IPS-NIHi11 (cell line): Measurements from ENCODE around the gene THAP7.

Experiments
- DNase-seq: peaks from one replicate; pipeline ENCODE4 v3.0.0; 2012; ENCODE audit warnings: mixed read lengths, low spot score

THAP7 gene

DNA sequence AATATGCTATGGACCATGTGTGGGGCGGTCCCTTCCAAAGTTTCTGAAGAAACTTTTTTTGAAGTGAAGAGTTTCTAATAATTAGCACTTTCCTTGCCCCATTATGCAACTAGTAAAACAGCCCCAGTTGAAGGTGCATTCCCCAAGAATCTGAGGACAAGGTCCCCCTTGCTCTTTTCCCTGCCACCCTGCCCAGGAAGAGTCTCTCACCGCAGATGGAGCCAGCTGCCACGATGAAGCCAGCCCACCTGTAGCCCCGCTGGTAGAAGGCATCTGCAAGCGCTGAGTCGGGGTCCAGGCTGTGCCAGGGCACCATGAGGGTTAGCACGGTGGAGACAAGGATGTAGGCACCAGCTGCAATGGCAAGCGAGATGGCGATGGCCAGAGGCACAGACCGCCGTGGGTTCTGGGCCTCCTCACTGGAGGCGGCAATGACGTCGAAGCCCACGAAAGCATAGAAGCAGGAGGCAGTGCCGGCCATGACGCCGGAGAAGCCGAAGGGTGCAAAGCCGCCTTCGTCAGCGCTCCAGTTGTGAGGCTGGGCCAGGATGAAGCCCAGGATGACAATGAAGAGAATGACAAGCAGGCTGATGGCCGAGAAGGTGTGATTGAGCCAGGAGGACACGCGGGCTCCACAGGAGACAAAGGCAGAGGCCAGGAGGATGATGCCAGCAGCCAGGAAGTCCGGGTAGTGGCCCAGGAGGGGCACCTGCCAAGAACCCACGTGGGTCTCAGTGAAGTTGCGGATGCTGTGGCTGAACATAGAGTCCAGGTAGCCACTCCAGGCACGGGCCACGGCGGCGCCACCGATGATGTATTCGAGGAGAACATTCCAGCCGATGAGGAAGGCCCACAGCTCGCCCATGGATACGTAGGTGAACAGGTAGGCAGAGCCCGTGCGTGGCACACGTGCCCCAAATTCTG is 29.0 kb upstream of the THAP7 start:
- DNase-seq, result no peak

DNA sequence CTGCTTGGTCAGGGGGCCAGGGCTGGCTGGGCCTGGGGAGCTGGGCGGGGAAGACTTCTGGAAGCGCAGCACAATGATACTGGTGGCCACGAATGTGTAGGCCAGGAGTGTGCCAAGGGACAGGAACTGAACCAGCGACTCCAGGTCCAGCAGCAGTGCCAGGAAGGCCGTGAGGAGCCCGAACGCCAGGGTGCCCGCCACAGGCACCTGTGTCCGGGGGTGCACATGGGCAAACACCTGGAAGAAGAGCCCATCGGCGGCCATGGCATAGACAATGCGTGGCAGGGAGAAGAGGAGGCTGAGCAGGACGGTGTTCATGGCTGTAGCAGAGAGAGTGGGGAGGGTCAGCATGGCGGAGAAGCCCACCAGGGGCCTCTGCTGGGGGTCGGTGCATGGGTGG is 28.1 kb upstream of the THAP7 start:
- DNase-seq, result no peak

DNA sequence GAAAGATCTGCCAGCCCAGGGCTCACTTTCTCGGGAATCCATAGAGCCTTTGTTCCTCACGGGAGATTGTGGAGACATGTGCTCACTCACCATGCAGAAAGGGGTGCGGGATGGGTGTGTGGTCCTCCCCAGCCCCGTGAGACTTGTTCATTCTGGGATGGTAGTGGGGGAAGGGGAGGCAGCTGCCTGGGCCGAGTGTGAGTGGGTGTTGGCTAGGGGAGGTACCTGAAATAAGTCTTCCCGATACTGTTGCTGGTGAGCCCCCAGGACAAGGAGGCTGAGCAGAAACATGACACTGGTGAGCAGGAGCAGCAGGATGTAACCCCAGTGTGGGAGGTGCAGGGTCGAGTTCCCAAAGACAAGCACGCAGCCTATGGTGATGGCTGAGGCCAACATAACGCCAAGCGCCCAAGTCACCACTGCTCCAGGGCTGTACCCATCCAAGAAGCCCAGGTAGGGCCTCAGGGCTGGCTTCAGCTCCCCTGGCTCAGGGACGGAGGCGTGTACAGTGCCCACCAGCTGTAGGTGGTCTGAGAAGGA is 27.6 kb upstream of the THAP7 start:
- no peak for DNase-seq

DNA sequence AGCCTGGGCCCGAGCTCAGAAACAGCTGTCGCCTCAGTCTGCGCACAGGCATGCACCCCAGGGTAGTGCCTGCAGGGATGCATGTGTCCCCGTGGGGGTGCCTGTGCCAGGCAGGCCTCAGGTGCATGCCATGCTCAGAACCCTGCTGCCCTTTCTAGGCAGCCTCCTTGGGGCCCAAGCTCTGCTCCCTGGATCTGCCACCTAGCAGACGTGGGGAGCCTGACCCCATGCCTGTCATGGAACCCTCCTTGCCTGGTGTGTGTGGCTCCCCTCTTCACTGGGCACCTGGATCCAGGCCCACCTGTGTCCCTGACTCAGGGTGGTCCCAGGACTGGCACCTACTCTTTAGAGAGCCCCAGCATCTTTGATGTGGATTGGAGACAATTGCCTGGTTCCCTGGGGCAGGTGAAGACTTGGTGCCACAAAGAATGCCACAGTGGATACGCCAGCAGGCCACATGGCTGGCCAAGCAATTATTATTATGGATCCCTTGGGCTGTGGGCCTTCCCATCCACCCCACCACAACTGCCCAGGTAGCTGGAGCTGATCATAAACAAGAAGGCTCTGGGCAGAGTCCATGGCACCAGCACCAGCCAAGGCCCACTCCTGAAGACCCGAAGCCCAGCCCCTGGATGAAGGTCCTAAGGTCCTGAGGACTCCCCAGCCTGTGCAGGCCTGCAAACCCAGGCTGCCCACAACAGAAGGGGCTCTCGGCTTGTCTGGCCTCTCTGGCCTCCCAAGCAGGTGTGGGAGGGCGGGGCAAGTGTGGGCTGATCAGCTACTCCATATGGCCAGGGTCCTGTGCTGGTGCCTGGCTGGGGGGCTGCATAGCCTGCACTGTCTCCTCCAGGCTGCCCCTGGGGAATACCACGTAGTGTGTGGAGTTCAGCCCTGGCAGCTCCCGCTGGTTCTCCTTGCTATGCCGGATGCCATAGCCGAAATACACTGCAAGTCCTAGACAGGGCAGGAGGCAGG is 26.6 kb upstream of the THAP7 start:
- no peak for DNase-seq

DNA sequence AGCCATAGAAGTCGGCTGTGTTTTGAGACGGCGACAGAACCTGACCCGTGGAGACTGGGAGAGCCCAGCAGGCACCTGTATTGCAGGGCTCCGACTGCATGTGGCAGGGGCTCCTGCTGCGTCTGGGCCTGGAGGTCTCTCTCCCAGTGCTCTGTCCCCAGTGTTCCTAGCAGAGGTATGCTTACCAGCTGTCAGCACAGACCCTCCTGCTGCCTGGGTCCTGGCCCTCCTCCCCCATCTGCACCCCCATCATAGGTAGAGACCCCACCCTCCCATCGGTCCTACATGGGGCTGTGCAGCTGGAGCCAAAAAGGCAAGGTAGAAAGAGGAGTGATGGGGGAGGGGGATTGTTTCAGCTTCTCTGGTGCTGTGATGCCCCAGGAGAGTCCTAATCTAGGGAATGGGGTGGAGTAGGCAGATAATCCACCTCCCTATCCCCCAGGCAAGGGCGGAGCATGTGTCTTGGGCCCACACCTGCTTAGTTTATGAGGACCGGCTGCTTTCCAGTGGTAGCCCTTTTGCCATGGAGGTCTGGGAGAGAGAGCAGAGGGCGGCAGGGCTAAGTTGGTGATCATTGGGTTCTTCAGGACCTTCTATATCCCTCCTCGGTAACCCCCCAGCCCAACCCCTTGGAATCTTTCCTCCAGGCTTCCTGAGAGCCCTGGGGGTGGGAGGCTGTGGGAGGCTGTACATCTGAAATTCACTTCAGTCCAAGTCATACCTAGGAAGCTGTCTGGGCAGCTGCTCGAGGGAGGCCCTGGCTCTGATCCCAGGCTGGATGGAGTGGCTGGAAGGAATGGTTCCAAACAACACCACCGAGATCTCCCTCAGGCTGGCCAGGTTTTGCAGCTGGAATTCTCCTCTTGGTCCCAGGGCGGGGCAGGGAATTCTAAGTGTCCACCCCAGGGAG is 25.1 kb upstream of the THAP7 start:
- DNase-seq, result no peak

DNA sequence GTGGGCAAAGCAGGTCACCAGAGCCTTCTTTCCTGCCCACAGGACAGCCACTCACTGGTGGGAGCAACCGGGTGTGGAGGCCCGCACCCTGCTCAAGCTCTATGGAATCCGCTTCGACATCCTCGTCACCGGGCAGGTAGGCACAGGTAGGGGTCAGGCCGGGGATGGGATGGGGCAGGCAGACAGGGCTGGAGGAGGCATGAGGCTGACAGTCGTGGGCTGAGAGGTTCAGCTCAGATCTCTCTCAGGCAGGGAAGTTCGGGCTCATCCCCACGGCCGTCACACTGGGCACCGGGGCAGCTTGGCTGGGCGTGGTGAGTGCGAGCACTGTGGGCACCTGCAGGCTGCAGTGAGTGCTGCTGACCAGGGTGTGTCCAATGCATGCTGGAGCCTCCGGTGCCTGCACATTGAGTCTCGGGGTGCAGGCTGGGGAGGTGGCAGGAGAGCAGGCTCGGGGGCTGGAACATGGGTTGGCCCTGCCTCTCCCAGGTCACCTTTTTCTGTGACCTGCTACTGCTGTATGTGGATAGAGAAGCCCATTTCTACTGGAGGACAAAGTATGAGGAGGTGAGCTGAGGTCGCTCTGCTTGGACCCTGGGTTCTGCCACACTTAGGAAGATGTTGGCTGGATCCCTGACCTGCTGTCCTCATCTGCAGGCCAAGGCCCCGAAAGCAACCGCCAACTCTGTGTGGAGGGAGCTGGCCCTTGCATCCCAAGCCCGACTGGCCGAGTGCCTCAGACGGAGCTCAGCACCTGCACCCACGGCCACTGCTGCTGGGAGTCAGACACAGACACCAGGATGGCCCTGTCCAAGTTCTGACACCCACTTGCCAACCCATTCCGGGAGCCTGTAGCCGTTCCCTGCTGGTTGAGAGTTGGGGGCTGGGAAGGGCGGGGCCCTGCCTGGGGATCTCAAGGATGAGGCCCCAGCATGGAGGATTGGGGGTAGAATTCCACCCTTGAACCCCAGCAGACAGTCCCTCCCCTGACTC is 24.1 kb upstream of the THAP7 start:
- no peak for DNase-seq

DNA sequence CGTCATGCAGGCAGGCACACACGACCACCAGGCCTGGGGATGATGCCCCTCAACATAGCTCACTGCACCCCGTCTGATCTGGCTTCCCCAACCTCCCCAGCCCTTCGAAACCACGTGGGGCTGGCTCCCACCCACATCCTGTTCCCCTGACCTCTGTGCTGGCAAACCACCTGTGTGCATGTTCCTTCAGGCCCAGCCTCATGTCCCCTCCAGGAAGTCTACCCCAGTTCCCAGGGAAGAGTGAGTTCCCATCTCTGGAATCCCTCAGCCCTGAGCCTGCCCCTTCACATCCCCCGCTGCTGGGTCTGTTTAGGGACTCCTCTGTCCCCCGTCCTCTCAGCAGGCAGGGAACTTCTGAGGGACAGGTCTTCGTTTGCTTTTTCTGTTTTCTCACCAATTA is 23.3 kb upstream of the THAP7 start:
- DNase-seq, result no peak

DNA sequence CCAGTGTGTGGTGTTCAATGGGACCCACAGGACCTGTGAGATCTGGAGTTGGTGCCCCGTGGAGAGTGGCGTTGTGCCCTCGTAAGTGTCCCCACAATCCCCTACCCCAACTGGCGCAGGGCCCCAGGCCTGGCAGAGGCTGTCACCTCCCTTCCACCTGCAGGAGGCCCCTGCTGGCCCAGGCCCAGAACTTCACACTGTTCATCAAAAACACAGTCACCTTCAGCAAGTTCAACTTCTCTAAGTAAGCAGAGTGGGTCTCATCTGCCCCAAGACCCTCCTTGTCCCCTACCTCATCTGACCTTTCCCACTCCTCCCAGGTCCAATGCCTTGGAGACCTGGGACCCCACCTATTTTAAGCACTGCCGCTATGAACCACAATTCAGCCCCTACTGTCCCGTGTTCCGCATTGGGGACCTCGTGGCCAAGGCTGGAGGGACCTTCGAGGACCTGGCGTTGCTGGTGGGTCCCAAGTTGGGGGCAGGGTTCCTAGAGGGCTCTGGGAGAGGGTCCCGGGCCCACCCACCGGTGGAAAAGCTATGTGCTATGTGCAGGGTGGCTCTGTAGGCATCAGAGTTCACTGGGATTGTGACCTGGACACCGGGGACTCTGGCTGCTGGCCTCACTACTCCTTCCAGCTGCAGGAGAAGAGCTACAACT is 21.2 kb upstream of the THAP7 start:
- DNase-seq, result no peak

DNA sequence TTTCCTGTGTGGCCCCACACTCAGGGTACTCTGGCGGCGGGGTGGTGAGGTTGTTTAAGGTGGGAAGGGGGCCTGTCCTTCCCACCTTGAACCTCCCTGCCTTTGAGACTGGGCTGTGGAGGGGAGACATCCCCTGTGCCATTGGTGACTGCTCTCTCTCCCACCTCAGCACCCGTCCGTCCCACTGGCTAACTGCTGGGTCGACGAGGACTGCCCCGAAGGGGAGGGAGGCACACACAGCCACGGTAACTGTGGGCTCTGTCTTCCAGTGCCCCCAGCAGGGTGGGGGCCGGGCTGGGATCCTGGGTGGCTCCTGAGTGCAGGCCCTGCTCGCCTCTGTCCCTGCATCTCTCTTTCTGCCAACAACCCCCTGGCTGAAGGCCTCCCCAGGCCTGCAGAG is 20.6 kb upstream of the THAP7 start:
- DNase-seq, result no peak

DNA sequence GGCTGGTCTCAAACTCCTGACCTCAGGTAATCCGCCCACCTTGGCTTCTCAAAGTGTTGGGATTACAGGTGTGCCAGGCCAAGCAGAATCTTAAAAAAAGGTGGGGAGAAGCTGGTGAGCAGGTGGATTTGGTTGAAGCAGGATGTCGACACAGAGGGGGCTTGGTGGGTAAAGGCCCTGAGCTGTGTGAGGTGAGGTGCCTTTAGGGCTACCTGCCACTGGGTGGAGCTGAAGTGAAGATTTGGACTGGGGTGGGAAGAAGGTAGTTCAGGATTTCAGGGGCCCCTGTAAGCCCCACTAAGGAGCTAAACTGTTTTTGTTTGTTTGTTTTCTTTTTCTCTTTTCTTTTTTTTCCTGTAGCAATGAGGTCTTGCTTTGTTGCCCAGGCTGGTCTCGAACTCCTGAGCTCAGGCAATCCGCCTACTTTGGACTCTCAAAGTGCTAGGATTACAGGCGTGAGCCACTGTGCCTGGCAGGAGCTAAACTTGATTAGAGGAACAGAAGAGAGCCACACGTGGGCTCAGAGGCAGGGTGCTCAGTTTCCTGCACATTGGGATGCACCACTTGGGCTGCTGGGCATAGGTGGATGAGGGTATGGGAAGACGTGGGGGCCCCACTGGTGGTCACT is 19.0 kb upstream of the THAP7 start:
- DNase-seq, result peak; percentile 84

DNA sequence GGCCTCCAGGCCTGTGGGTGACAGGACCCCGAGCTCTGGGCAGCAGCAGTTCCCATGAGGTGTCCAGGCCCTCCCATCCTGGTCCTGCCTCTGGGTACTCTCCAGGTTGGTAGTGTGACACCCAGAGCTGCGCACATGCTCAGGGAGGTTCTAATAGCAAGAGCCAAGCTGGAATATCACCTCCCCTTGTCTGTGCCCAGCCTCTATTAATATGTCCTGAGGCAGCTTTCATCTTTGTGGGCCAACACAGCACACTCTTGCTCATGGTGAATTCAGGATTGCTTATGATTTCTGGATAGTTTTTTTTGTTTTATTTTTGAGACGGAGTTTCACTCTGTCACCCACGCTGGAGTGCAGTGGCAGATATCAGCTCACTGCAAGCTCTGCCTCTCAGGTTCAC is 16.4 kb upstream of the THAP7 start:
- no peak for DNase-seq

DNA sequence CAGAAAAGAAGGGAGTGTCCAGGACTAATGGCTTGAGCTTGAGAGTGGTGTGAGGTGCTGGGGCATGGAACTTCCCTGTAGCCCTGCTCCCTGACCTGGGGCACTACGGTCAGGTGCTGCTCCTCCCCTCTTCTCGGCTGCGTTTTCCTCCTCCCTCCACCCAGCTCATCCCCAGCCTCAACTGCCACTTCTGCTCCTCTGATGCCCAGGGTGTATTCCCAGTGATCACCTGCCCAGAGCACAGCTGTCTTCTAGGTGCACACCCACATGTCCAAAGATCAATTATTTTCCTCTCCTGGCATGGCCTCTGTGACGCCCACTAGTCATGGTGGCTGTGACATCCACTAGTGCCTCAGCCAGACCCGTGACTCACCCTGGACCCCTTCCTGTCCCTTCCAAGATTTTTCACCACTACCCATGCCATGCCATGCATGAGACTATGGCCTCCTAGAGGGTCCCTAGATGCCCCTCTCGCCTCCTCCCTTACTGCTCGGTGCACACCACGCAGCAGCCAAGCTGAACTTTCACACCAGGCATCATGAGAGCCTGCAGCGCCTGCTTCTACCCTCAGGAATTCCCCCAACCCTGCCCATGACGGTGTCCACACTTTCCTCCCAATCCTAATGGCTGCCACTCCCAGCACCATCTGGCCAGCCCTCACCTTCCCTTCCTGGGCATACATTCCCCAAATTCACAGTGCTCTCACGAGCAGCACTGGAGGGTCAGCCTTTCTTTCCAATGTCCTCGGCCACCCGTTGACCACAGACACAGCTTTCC is 14.9 kb upstream of the THAP7 start:
- DNase-seq, result no peak

DNA sequence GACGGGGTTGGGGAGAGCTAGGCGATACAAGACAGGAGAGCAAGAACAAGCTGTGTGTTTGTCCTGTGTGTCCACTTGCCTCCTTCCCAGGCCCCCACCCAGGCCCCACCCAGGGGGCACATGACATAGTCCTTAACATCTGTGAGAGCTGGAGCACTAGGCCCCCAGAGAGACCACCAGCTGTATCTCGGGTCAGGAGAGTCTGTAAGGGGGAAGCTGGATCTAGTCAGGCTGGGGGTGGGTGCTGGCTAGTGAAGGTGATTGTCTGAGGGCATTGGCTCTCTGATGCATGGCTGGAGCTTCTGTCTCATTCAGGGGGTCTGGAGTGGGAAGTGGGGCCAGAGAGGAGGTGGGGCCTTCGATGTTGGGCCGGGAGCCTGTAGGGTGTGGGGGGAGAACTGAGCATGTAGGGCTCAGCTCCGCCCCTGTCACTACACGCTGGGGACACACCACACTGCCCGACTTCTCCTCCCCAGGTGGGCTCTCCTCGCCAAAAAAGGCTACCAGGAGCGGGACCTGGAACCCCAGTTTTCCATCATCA is 13.6 kb upstream of the THAP7 start:
- no peak for DNase-seq

DNA sequence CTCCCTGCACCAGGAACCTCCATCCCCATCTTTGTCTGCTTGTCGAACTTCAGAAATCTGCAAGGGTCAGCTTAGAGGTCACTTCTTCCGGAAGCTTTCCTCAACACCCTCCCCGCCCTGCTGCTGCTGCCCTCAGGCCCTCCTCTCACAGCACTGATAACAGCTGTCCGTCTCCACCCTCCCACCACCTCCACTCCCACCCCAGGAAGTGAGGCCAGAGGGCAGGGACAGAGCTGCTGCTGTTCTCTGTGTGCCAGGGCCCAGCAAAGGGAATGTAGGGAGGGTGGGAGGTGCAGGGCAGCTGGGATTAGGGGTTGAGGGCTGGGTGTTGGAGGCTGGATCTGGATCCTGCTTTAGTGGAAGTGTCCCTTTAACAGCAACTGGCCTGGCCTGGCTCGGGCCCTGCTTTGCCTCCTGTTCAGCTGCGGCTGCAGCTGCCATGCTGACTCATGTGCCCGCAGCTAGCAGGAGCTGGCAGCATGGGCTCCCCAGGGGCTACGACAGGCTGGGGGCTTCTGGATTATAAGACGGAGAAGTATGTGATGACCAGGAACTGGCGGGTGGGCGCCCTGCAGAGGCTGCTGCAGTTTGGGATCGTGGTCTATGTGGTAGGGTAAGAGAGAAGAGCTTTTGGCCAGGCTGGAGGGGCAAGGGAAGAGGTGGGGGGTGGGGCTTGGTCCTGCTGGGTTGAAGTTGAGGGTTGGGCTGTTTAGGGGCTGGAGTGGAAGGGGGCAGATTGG is 13.0 kb upstream of the THAP7 start, which contains the start of gene P2RX6:
TSS of gene P2RX6 (plus strand) at position 440 of the 740 bp plus-strand sequence. CDS start at position 450, 10 bp downstream.
- peak; percentile 47 for DNase-seq

DNA sequence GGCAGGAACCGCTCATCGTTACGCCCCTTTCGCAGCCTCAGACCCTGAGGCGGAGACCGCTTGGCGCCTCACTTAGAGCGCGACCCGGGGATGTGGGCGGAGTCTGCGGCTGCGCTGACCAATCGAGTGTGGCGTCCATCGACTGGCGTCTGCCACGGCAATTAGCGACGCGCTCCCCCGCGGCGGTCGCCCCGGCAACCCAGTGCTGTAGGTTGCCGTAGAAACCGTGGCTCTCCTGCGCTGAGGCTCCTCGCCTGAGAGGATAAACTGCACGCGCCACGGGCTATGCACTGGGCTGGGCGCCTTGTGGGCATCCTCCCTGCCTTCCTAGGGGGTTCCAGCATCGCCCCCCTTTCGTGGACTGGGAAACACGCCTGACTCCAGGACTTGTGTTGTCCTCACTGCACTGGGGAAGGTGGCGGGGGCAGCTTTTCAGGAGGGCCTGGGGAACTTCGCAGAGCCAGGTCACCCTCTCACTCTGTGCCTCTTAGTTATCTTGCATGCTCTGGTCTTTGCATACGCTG is 12.3 kb upstream of the THAP7 start:
- DNase-seq, result peak; percentile 98

DNA sequence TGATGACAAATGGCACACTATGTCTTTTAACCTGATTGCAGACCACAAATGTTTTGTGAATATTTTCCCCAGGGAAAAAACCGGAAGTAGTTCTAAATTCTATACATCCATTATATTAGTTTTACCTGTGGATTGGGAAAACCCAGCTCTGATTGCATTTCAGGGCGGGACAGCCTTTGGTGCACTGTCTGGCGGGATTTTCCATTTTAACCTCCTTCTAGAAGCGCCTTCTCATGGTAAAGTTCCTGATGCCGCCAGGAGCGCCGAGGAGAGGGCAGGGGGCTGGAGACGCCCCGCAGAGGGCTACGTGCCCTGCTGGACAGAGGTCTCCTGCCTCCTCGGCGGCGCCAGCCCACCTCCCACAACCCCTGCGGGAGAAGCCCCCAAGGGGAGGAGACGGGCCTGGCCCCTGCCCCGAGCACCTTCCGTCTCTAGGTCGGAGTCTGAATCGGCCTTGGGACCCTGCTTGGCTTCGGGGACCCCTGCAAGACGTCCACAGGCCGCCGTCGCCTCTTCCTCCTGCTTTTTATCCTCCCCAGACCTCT is 11.8 kb upstream of the THAP7 start:
- no peak for DNase-seq
